Gastroesophageal sphincter (tissue), 3 donors: ENCODE measurements around the gene LRRC4B.

ENCODE experiments used
- CTCF ChIP-seq, 4 experiments: fragments of 200-600 bp in 2 of 4; fragments of 450-650 bp in 2 of 4; sonication (generic) in 1 of 4; IDR thresholded peaks; one replicate each; pipeline ENCODE4 v1.5.1; 2017 to 2019; ENCODE audit warnings: antibody characterized with exemption in 4 of 4, mild to moderate bottlenecking in 2 of 4, moderate library complexity in 2 of 4
- POLR2AphosphoS5 ChIP-seq: sonication (generic); formaldehyde crosslinking; IDR thresholded peaks from one replicate; pipeline ENCODE4 v1.6.1; 2017; ENCODE audit warnings: antibody characterized with exemption

DNA sequence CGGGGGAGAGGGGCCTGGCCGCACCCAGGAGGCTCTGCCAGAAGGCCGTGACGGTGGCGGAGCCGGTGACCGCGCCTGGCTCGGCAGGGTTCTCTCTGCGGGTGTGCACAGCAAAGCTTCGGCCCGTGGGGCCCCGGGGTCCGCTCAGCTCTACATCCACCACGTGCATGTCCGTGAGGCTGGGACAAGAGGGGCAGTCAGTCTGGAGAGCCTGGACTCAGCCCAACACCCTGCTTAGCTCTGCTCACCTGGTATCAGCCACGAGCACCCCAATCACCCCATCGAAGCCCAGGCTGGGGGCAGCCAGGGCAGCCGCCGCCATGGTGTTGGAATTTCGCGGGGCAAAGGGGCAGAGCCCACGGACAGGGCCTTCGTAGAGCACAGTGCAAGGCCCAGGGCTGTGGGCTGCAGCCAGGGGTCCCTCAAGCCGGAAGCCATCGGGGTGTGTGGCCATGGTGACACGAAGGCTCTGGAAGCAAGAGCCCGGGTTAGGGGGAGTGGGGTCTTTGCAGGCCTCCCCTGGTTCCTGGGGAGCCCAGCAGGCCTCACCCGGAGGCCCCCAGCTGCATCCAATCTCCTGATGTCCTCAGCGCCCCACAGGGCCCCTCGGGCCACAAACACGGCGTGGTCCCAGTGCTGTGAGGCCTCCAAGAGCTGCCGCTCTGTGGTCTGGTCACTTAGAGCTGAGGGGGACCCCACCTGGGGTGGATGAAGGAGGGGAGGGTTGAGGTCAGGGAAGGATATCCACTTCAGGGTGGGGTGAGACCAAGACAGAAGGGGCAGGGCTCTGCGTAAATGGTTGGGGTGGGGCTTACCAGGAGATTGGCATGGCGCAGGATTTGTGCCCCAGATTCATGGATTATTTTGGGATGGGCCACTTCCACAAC is 55.9 kb downstream of the LRRC4B start:
- no peak for TF ChIP-seq CTCF (IDR thresholded peaks at IDR 0.05)
- no peak for TF ChIP-seq POLR2AphosphoS5
